B cell (primary cell): ENCODE data around the gene SALL2. TPM values are rescaled to one million over a fixed set of nuclear protein-coding genes. Genes with fewer than 3 reads are reported as not detected.

Source experiments
- ATAC-seq: fragments of 200-7000 bp; cut with Tn5 transposase; one replicate; pipeline ENCODE4 v1.10.0; 2021; ENCODE audit warnings: low read depth, mild to moderate bottlenecking, moderate number of reproducible peaks, moderate library complexity
- CTCF ChIA-PET: fragments of 350-600 bp; sonication (Branson Sonifier 250); formaldehyde crosslinking; loops from one replicate; lab custom pipeline; 2021; ENCODE audit warnings: antibody characterized with exemption, inconsistent platforms; lab: Charles Lee
- POLR2A ChIA-PET: fragments of 350-600 bp; sonication (Branson Sonifier 250); formaldehyde crosslinking; loops from one replicate; lab custom pipeline; 2021; ENCODE audit warnings: antibody characterized with exemption; lab: Charles Lee
- DNase-seq: peaks from one replicate; pipeline ENCODE4 v3.0.0; 2013
- H2AFZ ChIP-seq: 2 replicates; pipeline ENCODE4 v1.6.1; 2012; ENCODE audit warnings: mild to moderate bottlenecking, low read depth, low read length; ENCODE audit not compliant: insufficient read depth, poor library complexity, severe bottlenecking
- H3K27ac ChIP-seq, 2 donors: 1 replicate in 1 of 2; 2 replicates in 1 of 2; pipeline ENCODE4 v1.5.1; 2012 to 2013; ENCODE audit warnings: low read length in 2 of 2, mild to moderate bottlenecking in 2 of 2, moderate library complexity in 1 of 2
- H3K27me3 ChIP-seq, 4 experiments: fragments of 200-600 bp in 1 of 4; sonication (generic) in 1 of 4; replicated peaks in 1 of 4; 1 replicate in 2 of 4; 2 replicates in 2 of 4; pipeline versions ENCODE4 v1.6.1 to v1.7.0; 2013 to 2016; ENCODE audit warnings: low read length in 3 of 4, mild to moderate bottlenecking in 2 of 4, mixed read lengths in 1 of 4, moderate library complexity in 1 of 4; ENCODE audit not compliant: insufficient read depth in 4 of 4, control insufficient read depth in 3 of 4; ENCODE audit errors: control extremely low read depth in 1 of 4
- H3K36me3 ChIP-seq, 2 experiments: replicated peaks in 1 of 2; 1 replicate in 1 of 2; 2 replicates in 1 of 2; pipeline versions ENCODE4 v1.6.1 to v1.7.1; 2013; ENCODE audit warnings: low read length in 1 of 2; ENCODE audit not compliant: insufficient read depth in 2 of 2, control insufficient read depth in 1 of 2; ENCODE audit errors: control extremely low read depth in 1 of 2, extremely low read depth in 1 of 2
- H3K4me1 ChIP-seq, 2 donors: fragments of 200-600 bp in 1 of 2; sonication (generic) in 1 of 2; 1 replicate in 1 of 2; 2 replicates in 1 of 2; pipeline versions ENCODE4 v1.5.1 to v1.6.1; 2013 to 2017; ENCODE audit warnings: low read length in 2 of 2; ENCODE audit not compliant: control insufficient read depth in 2 of 2, insufficient read depth in 2 of 2
- H3K4me2 ChIP-seq: replicated peaks from 2 replicates; pipeline ENCODE3; 2012; ENCODE audit warnings: mild to moderate bottlenecking, low read depth, low read length; ENCODE audit not compliant: poor library complexity, severe bottlenecking
- H3K4me3 ChIP-seq, 5 experiments: fragments of 200-600 bp in 1 of 5; sonication (generic) in 1 of 5; 1 replicate in 3 of 5; 2 replicates in 2 of 5; pipeline versions ENCODE4 v1.5.1 to v1.7.0; 2011 to 2016; ENCODE audit warnings: low read length in 4 of 5, mild to moderate bottlenecking in 4 of 5, low read depth in 2 of 5, control low read depth in 1 of 5, moderate library complexity in 1 of 5; ENCODE audit not compliant: insufficient read depth in 1 of 5; ENCODE audit errors: control extremely low read depth in 1 of 5, extremely low read depth in 1 of 5
- H3K79me2 ChIP-seq: fragments of 200-600 bp; sonication (generic); one replicate; pipeline ENCODE4 v1.6.0; 2016; ENCODE audit warnings: low read length; ENCODE audit not compliant: control insufficient read depth, insufficient read depth
- H3K9ac ChIP-seq: fragments of 200-600 bp; sonication (generic); 2 replicates; pipeline ENCODE4 v1.6.1; 2017; ENCODE audit warnings: mild to moderate bottlenecking, low read length, moderate library complexity
- H3K9me3 ChIP-seq, 3 donors: one replicate each; pipeline versions ENCODE4 v1.6.1 to v1.7.1; 2013; ENCODE audit warnings: low read length in 2 of 3; ENCODE audit not compliant: control insufficient read depth in 2 of 3, insufficient read depth in 1 of 3; ENCODE audit errors: control extremely low read depth in 1 of 3
- H4K20me1 ChIP-seq: 2 replicates; pipeline ENCODE4 v1.6.0; 2012; ENCODE audit warnings: mild to moderate bottlenecking, low read length; ENCODE audit not compliant: insufficient read depth, control insufficient read depth, poor library complexity, severe bottlenecking
- H3K27ac Mint-ChIP-seq: one replicate; pipeline ENCODE4 v1.8.0; 2021; ENCODE audit warnings: mixed read lengths
- H3K27me3 Mint-ChIP-seq: one replicate; pipeline ENCODE4 v1.8.0; 2021; ENCODE audit warnings: mixed read lengths
- H3K4me1 Mint-ChIP-seq: one replicate; pipeline ENCODE4 v1.8.0; 2021; ENCODE audit warnings: mixed read lengths
- H3K4me3 Mint-ChIP-seq: one replicate; pipeline ENCODE4 v1.8.0; 2021; ENCODE audit warnings: mixed read lengths
- H3K9me3 Mint-ChIP-seq: one replicate; pipeline ENCODE4 v1.8.0; 2022; ENCODE audit warnings: mixed read lengths; ENCODE audit not compliant: insufficient read depth
- EZH2 ChIP-seq: IDR thresholded peaks from 2 replicates; pipeline ENCODE4 v1.6.1; 2012; ENCODE audit warnings: borderline replicate concordance, low read depth, mild to moderate bottlenecking, moderate library complexity, low read length; ENCODE audit not compliant: insufficient read depth, poor library complexity, severe bottlenecking
- WGBS: methylation state at CpG from one replicate; pipeline ENCODE4 v1.1.5; 2013; ENCODE audit warnings: missing lambda C conversion rate; ENCODE audit not compliant: insufficient coverage; 5-methylcytosine and 5-hydroxymethylcytosine counted together
- intact Hi-C: fragments of 100-400 bp; cut with micrococcal nuclease; formaldehyde crosslinking; loops from one replicate; pipeline ENCODE4 v1.10.0; 2022
- polyA plus RNA-seq: library from polyadenylated mRNA; depleted of rRNA; stranded (reverse); fragments of >200 nt; gene quantifications from 2 replicates; pipeline ENCODE4 v1.2.3, GENCODE V29; 2012
- total RNA-seq, 2 donors: library from RNA; stranded (reverse); fragments of 120-200 nt in 1 of 2; gene quantifications; 1 replicate in 1 of 2; 2 replicates in 1 of 2; pipeline versions ENCODE4 v1.2.3 to v1.2.4, GENCODE V29; 2013 to 2022
- TF ChIP-seq, protein P1 (sequence below): fragments of 200-600 bp; IDR thresholded peaks from one replicate; pipeline ENCODE4 v1.8.0; 2022; ENCODE audit warnings: antibody characterized with exemption, mild to moderate bottlenecking

SALL2 gene
- total and polyA plus RNA-seq, 2 donors (not counting 1 experiment from before 2014, with no cell fraction given), result 0.39 to 2.5 TPM

DNA sequence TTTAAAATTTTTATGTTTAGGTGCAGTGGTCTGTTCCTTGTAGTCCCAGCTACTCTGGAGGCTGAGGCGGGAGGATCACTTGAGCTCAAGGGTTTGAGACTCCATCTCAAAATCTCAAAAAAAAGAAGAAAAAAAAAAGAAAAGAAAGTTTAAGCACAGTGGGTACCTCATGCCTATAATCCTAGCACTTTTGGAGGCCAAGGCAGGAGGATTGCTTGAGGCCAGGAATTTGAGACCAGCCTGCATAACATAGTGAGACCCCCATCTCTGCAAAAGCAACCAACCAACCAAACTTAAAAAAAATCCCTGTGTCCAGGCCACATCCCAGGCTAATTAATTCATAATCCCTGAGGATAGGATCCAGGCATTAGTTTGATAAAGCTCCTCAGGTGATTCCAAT lies 3.4 kb upstream of the SALL2 start:
- no peak overlapping the region for H3K27ac Mint-ChIP-seq
- intact Hi-C loops, result no loop called here

More for the DNA sequence above, 3.4 kb upstream of the SALL2 start:
- WGBS, result no CpG with 5 or more reads among the region's 1 CpG
- H3K27me3 ChIP-seq, result peaks cover 0 to 14% (median 6%) of the 10 kb centered on the region in 4 experiments
- H3K79me2 ChIP-seq, result no peaks in the 10 kb centered on the region
- ATAC-seq (no peak), DNase-seq (no peak)
- peaks cover 12% of the 10 kb centered on the region for H3K4me1 Mint-ChIP-seq
- H3K4me3 ChIP-seq, result no peak overlapping the region
- H3K4me2 ChIP-seq, result no peak overlapping the region
- TF ChIP-seq, protein P1, sequence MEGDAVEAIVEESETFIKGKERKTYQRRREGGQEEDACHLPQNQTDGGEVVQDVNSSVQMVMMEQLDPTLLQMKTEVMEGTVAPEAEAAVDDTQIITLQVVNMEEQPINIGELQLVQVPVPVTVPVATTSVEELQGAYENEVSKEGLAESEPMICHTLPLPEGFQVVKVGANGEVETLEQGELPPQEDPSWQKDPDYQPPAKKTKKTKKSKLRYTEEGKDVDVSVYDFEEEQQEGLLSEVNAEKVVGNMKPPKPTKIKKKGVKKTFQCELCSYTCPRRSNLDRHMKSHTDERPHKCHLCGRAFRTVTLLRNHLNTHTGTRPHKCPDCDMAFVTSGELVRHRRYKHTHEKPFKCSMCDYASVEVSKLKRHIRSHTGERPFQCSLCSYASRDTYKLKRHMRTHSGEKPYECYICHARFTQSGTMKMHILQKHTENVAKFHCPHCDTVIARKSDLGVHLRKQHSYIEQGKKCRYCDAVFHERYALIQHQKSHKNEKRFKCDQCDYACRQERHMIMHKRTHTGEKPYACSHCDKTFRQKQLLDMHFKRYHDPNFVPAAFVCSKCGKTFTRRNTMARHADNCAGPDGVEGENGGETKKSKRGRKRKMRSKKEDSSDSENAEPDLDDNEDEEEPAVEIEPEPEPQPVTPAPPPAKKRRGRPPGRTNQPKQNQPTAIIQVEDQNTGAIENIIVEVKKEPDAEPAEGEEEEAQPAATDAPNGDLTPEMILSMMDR, result no peak
- TF ChIP-seq EZH2, result no peak
- no peak overlapping the region for H3K9ac ChIP-seq
- H4K20me1 ChIP-seq, result no peaks in the 10 kb centered on the region
- H3K27me3 Mint-ChIP-seq, result peaks cover 30% of the 10 kb centered on the region
- ChIA-PET CTCF (interaction anchor here (0.6 kb wide), 1 partner anchor 29 kb away, joined by 4 read pairs; no protein-coding TSS in a partner anchor), POLR2A (no interaction called here)
- no peaks in the 10 kb centered on the region for H3K9me3 ChIP-seq
- H2AFZ ChIP-seq, result no peak overlapping the region
- peaks cover 8 to 11% of the 10 kb centered on the region in 2 donors for H3K4me1 ChIP-seq
- H3K9me3 Mint-ChIP-seq, result no peaks in the 10 kb centered on the region
- no peaks in the 10 kb centered on the region for H3K36me3 ChIP-seq
- no peak overlapping the region for H3K27ac ChIP-seq
- no peak overlapping the region for H3K4me3 Mint-ChIP-seq
